ENCODE data around the gene PGM2L1.

PGM2L1 gene

GRCh38 chr11:74306435-74307175, 91.6 kb downstream of the PGM2L1 start:
- WGBS (ENCODE audit: insufficient coverage, insufficient read length): no CpG with 5 or more reads among the region's 8 CpGs
- no peaks in the 10 kb centered on the region; the same call in 1 of the 2 replicates for H3K4me1 ChIP-seq (ENCODE audit: control insufficient read depth, insufficient read depth, low read length)
- no peak overlapping the region for H3K27ac ChIP-seq (ENCODE audit: low read length)
- no peaks in the 10 kb centered on the region for H3K9me3 ChIP-seq (ENCODE audit: control insufficient read depth, insufficient read depth, low read length)
- H3K36me3 ChIP-seq (ENCODE audit: control insufficient read depth, insufficient read depth, low read length): no peaks in the 10 kb centered on the region
- DNase-seq (ENCODE audit: low read depth, low spot score): no peak
- H3K4me3 ChIP-seq (ENCODE audit: low read length): no peak overlapping the region
- peaks cover 6% of the 10 kb centered on the region for H3K27me3 ChIP-seq (ENCODE audit: control insufficient read depth, insufficient read depth, low read length)

DNA sequence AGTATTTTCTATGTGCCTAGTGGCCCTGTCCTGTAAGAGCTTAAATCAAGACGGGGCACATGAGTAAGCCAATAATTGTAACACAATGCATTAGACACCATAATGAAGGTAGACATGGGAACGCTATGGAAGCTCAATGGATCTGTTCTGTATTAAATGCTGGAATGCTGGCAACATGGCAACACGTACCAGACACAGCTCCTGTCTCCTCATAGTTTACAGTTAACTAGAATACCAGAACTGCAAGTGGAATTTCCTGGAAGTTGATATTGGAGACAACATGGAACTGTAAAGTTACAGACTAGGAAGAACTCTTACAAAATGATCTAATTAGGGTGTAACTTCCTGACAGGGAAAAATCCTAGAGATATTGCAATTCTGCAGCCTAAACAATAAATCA, 99.2 kb downstream of the PGM2L1 start:
- H3K9me3 ChIP-seq (ENCODE audit: control insufficient read depth, insufficient read depth, low read length): no peaks in the 10 kb centered on the region
- H3K4me3 ChIP-seq (ENCODE audit: low read length): no peak overlapping the region
- no peaks in the 10 kb centered on the region for H3K36me3 ChIP-seq (ENCODE audit: control insufficient read depth, insufficient read depth, low read length)
- no peak overlapping the region for H3K27ac ChIP-seq (ENCODE audit: low read length)
- no peak for DNase-seq (ENCODE audit: low read depth, low spot score)
- H3K27me3 ChIP-seq (ENCODE audit: control insufficient read depth, insufficient read depth, low read length): no peaks in the 10 kb centered on the region
- no peaks in the 10 kb centered on the region for H3K4me1 ChIP-seq (ENCODE audit: control insufficient read depth, insufficient read depth, low read length)
- no CpG with 5 or more reads among the region's 3 CpGs for WGBS (ENCODE audit: insufficient coverage, insufficient read length)

GRCh38 chr11:74297484-74297883, 100.7 kb downstream of the PGM2L1 start:
- no CpG with 5 or more reads among the region's 1 CpG for WGBS (ENCODE audit: insufficient coverage, insufficient read length)
- no peaks in the 10 kb centered on the region for H3K4me1 ChIP-seq (ENCODE audit: control insufficient read depth, insufficient read depth, low read length)

GRCh38 chr11:74288911-74289310, 109.3 kb downstream of the PGM2L1 start:
- no peak for DNase-seq (ENCODE audit: low read depth, low spot score)
- H3K9me3 ChIP-seq (ENCODE audit: control insufficient read depth, insufficient read depth, low read length): no peaks in the 10 kb centered on the region
- H3K27ac ChIP-seq (ENCODE audit: low read length): no peak overlapping the region
- no CpG with 5 or more reads among the region's 4 CpGs for WGBS (ENCODE audit: insufficient coverage, insufficient read length)
- no peaks in the 10 kb centered on the region for H3K4me1 ChIP-seq (ENCODE audit: control insufficient read depth, insufficient read depth, low read length)
- H3K4me3 ChIP-seq (ENCODE audit: low read length): no peak overlapping the region
- H3K27me3 ChIP-seq (ENCODE audit: control insufficient read depth, insufficient read depth, low read length): no peaks in the 10 kb centered on the region
- no peaks in the 10 kb centered on the region for H3K36me3 ChIP-seq (ENCODE audit: control insufficient read depth, insufficient read depth, low read length)

More at GRCh38 chr11:74297484-74297883, 100.7 kb downstream of the PGM2L1 start:
- no peak overlapping the region for H3K27ac ChIP-seq (ENCODE audit: low read length)
- DNase-seq (ENCODE audit: low read depth, low spot score): no peak
- no peak overlapping the region for H3K4me3 ChIP-seq (ENCODE audit: low read length)
- H3K27me3 ChIP-seq (ENCODE audit: control insufficient read depth, insufficient read depth, low read length): no peaks in the 10 kb centered on the region
- no peaks in the 10 kb centered on the region for H3K36me3 ChIP-seq (ENCODE audit: control insufficient read depth, insufficient read depth, low read length)
- H3K9me3 ChIP-seq (ENCODE audit: control insufficient read depth, insufficient read depth, low read length): no peaks in the 10 kb centered on the region

DNA sequence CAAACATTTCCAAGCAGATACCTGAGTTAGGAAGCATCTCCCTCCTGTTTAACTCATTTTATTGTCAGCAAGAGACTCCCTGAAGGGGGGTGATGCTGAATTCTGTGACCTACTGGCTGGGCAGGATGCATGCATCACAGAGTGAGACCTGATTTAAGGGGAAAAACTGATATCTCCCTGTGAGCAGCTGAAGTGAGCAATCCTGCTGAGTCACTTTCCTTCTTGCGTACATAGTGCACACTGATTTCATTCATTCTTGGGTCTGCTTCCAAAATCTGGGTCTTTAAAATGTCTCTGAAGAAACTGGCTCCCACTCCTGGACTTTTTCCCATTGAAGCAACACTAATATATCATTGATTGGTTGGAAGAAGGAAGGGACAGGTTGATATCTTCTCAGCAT, 110.1 kb downstream of the PGM2L1 start:
- no peaks in the 10 kb centered on the region for H3K27me3 ChIP-seq (ENCODE audit: control insufficient read depth, insufficient read depth, low read length)
- no CpG with 5 or more reads among the region's 1 CpG for WGBS (ENCODE audit: insufficient coverage, insufficient read length)
- no peaks in the 10 kb centered on the region for H3K4me1 ChIP-seq (ENCODE audit: control insufficient read depth, insufficient read depth, low read length)
- DNase-seq (ENCODE audit: low read depth, low spot score): no peak
- H3K27ac ChIP-seq (ENCODE audit: low read length): no peak overlapping the region
- H3K9me3 ChIP-seq (ENCODE audit: control insufficient read depth, insufficient read depth, low read length): no peaks in the 10 kb centered on the region
- H3K36me3 ChIP-seq (ENCODE audit: control insufficient read depth, insufficient read depth, low read length): no peaks in the 10 kb centered on the region
- H3K4me3 ChIP-seq (ENCODE audit: low read length): no peak overlapping the region

- no peak for DNase-seq (ENCODE audit: low read depth, low spot score)
Measured at GRCh38 chr11:74284466-74284865, 113.8 kb downstream of the PGM2L1 start.

DNA sequence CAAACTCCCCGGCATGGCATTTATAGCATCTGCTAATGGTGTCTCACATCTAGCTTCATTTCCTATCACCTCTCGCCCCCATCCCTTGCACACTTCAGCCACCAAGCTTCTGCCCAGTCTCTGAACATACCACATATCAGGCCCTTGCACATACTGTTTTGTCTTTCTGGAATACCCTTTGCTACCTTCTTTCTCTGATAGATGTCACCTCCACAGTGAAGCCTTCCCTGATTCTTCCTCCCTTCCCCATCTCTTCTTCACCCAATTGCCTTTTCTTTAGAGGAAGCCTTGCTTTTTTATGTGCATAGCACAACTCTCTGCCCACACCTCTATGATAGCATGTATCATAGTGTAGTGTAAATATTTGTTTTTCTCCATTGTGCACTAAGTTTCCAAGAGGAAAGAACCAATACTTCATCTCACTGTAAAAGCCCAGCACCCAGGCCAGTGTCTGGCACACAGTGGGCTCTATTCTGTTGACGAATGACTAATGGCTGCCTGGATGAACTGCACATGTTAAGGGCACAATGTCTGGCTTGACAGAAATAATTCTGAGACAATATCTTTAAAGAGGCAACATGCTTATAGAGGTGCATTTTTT, 114.6 kb downstream of the PGM2L1 start:
- no peak overlapping the region for H3K27ac ChIP-seq (ENCODE audit: low read length)
- no peaks in the 10 kb centered on the region for H3K9me3 ChIP-seq (ENCODE audit: control insufficient read depth, insufficient read depth, low read length)
- no peak for DNase-seq (ENCODE audit: low read depth, low spot score)
- H3K4me3 ChIP-seq (ENCODE audit: low read length): no peak overlapping the region
- H3K36me3 ChIP-seq (ENCODE audit: control insufficient read depth, insufficient read depth, low read length): no peaks in the 10 kb centered on the region
- no peaks in the 10 kb centered on the region for H3K4me1 ChIP-seq (ENCODE audit: control insufficient read depth, insufficient read depth, low read length)
- WGBS (ENCODE audit: insufficient coverage, insufficient read length): no CpG with 5 or more reads among the region's 3 CpGs
- no peaks in the 10 kb centered on the region for H3K27me3 ChIP-seq (ENCODE audit: control insufficient read depth, insufficient read depth, low read length)

More at GRCh38 chr11:74284466-74284865, 113.8 kb downstream of the PGM2L1 start:
- H3K27ac ChIP-seq (ENCODE audit: low read length): no peak overlapping the region
- no CpG with 5 or more reads among the region's 2 CpGs for WGBS (ENCODE audit: insufficient coverage, insufficient read length)
- H3K4me1 ChIP-seq (ENCODE audit: control insufficient read depth, insufficient read depth, low read length): no peaks in the 10 kb centered on the region
- no peaks in the 10 kb centered on the region for H3K36me3 ChIP-seq (ENCODE audit: control insufficient read depth, insufficient read depth, low read length)
- H3K4me3 ChIP-seq (ENCODE audit: low read length): no peak overlapping the region
- H3K27me3 ChIP-seq (ENCODE audit: control insufficient read depth, insufficient read depth, low read length): no peaks in the 10 kb centered on the region
- H3K9me3 ChIP-seq (ENCODE audit: control insufficient read depth, insufficient read depth, low read length): no peaks in the 10 kb centered on the region

DNA sequence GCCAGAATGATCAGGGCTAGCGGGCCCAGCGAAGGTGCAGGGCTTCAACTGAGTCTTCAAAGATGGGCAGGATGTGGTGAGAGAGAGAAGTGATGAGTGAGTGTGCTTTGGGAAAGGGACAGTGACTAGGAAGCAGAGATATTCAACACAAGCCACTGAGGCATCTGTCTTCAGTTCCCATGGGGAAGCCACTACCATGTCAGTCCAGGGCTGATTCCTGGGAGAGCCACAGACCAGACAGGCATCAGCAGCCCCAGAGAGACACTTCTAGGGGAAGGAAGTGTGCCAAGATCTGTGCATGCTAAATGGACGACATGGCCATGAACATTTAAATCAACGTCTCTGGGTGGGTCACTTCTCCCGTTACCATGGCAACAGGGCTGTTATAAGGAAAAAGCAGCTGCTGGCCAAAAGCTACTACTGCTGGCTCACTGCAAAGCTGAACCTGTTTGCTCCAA, 115.3 kb downstream of the PGM2L1 start:
- DNase-seq (ENCODE audit: low read depth, low spot score): no peak
- Histone ChIP-seq H3K27ac (ENCODE audit: low read length) (no peak overlapping the region), H3K4me3 (ENCODE audit: low read length) (no peak overlapping the region), H3K9me3 (ENCODE audit: control insufficient read depth, insufficient read depth, low read length) (no peaks in the 10 kb centered on the region), H3K36me3 (ENCODE audit: control insufficient read depth, insufficient read depth, low read length) (no peaks in the 10 kb centered on the region), H3K27me3 (ENCODE audit: control insufficient read depth, insufficient read depth, low read length) (no peaks in the 10 kb centered on the region), H3K4me1 (ENCODE audit: control insufficient read depth, insufficient read depth, low read length) (no peaks in the 10 kb centered on the region)
- WGBS (ENCODE audit: insufficient coverage, insufficient read length): no CpG with 5 or more reads among the region's 5 CpGs

GRCh38 chr11:74282421-74282820, 115.8 kb downstream of the PGM2L1 start:
- Histone ChIP-seq H3K27ac (ENCODE audit: low read length) (no peak overlapping the region), H3K4me3 (ENCODE audit: low read length) (no peak overlapping the region), H3K27me3 (ENCODE audit: control insufficient read depth, insufficient read depth, low read length) (no peaks in the 10 kb centered on the region), H3K36me3 (ENCODE audit: control insufficient read depth, insufficient read depth, low read length) (no peaks in the 10 kb centered on the region), H3K9me3 (ENCODE audit: control insufficient read depth, insufficient read depth, low read length) (no peaks in the 10 kb centered on the region), H3K4me1 (ENCODE audit: control insufficient read depth, insufficient read depth, low read length) (no peaks in the 10 kb centered on the region)
- no CpG with 5 or more reads among the region's 3 CpGs for WGBS (ENCODE audit: insufficient coverage, insufficient read length)
- DNase-seq (ENCODE audit: low read depth, low spot score): no peak

GRCh38 chr11:74280494-74280893, 117.7 kb downstream of the PGM2L1 start:
- H3K4me3 ChIP-seq (ENCODE audit: low read length): no peak overlapping the region
- H3K4me1 ChIP-seq (ENCODE audit: control insufficient read depth, insufficient read depth, low read length): no peaks in the 10 kb centered on the region
- H3K9me3 ChIP-seq (ENCODE audit: control insufficient read depth, insufficient read depth, low read length): no peaks in the 10 kb centered on the region
- H3K27ac ChIP-seq (ENCODE audit: low read length): no peak overlapping the region
- DNase-seq (ENCODE audit: low read depth, low spot score): no peak
- H3K36me3 ChIP-seq (ENCODE audit: control insufficient read depth, insufficient read depth, low read length): no peaks in the 10 kb centered on the region
- H3K27me3 ChIP-seq (ENCODE audit: control insufficient read depth, insufficient read depth, low read length): no peaks in the 10 kb centered on the region
